A549 (cell line): ENCODE measurements around the gene CPPED1.

ENCODE experiments used
- CEBPB ChIP-seq, 2 experiments: fragments of >200 bp in 1 of 2; sonication (Bioruptor Twin) in 1 of 2; formaldehyde crosslinking in 1 of 2; IDR thresholded peaks; 2 replicates each; pipeline ENCODE4 v1.6.1; 2012 to 2016
- CTCF ChIP-seq: fragments of >200 bp; sonication (Bioruptor Twin); formaldehyde crosslinking; IDR thresholded peaks from 3 replicates; pipeline ENCODE4 v1.5.1; 2016
- HOXA7 ChIP-seq: fragments of 250-450 bp; sonication (Bioruptor Pico); IDR thresholded peaks from 2 replicates; pipeline ENCODE4 v1.5.0; 2020; ENCODE audit warnings: mild to moderate bottlenecking, moderate library complexity
- KDM5A ChIP-seq: fragments of 200-600 bp; sonication (generic); IDR thresholded peaks from 2 replicates; pipeline ENCODE4 v1.6.1; 2016; ENCODE audit warnings: antibody characterized with exemption, mild to moderate bottlenecking
- MAFK ChIP-seq: fragments of 450-650 bp; IDR thresholded peaks from 2 replicates; pipeline ENCODE4 v1.6.1; 2014; ENCODE audit not compliant: partially characterized antibody
- MAZ ChIP-seq: fragments of 150-350 bp; IDR thresholded peaks from 2 replicates; pipeline ENCODE4 v1.6.1; 2014; ENCODE audit warnings: antibody characterized with exemption, low read depth, low read length, borderline replicate concordance
- POLR2A ChIP-seq: IDR thresholded peaks from 2 replicates; pipeline ENCODE4 v1.6.1; 2012; ENCODE audit warnings: mild to moderate bottlenecking, low read length
- ZNF302 ChIP-seq: fragments of 250-450 bp; sonication (Bioruptor Pico); IDR thresholded peaks from 2 replicates; pipeline ENCODE4 v1.9.0; 2021; ENCODE audit warnings: inconsistent platforms, mild to moderate bottlenecking, moderate library complexity
- TF ChIP-seq, protein P1 (sequence below): IDR thresholded peaks from 2 replicates; pipeline ENCODE4 v1.6.1; 2012; ENCODE audit warnings: low read depth, borderline replicate concordance

- TF ChIP-seq CTCF (no peak), MAZ (no peak), POLR2A (no peak), CEBPB (IDR thresholded peaks at IDR 0.05) (no peak), MAFK (no peak), ZNF302 (CRISPR knock-in tag) (no peak), KDM5A (no peak), HOXA7 (CRISPR knock-in tag) (no peak)
- TF ChIP-seq, protein P1, sequence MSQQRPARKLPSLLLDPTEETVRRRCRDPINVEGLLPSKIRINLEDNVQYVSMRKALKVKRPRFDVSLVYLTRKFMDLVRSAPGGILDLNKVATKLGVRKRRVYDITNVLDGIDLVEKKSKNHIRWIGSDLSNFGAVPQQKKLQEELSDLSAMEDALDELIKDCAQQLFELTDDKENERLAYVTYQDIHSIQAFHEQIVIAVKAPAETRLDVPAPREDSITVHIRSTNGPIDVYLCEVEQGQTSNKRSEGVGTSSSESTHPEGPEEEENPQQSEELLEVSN: no peak
These were observed 48.7 kb downstream of the CPPED1 start for GRCh38 chr16:12754824-12755543.
